ACC112 (cell line): ENCODE results near the gene MAD1L1.

Experiments
- H2AFZ ChIP-seq: fragments of 200-600 bp; sonication (generic); one replicate; pipeline ENCODE4 v1.6.0; 2017; ENCODE audit warnings: antibody characterized with exemption, low read length; ENCODE audit not compliant: unreplicated experiment
- H3K27ac ChIP-seq: fragments of 200-600 bp; sonication (generic); 2 replicates; pipeline ENCODE4 v1.5.1; 2014; ENCODE audit warnings: low read depth, mild to moderate bottlenecking, antibody characterized with exemption, low read length, moderate library complexity
- H3K27me3 ChIP-seq: fragments of 200-600 bp; sonication (generic); 2 replicates; pipeline ENCODE4 v1.6.1; 2014; ENCODE audit warnings: mild to moderate bottlenecking, antibody characterized with exemption, low read length, moderate library complexity, mixed read lengths; ENCODE audit not compliant: insufficient read depth
- H3K36me3 ChIP-seq: fragments of 200-600 bp; sonication (generic); 2 replicates; pipeline ENCODE4 v1.6.1; 2016; ENCODE audit warnings: mild to moderate bottlenecking, antibody characterized with exemption, low read length, moderate library complexity, mixed read lengths; ENCODE audit not compliant: insufficient read depth
- H3K4me1 ChIP-seq: fragments of 200-600 bp; sonication (generic); one replicate; pipeline ENCODE4 v1.6.1; 2016; ENCODE audit warnings: low read length, mixed read lengths; ENCODE audit not compliant: insufficient read depth, unreplicated experiment, control insufficient read depth
- H3K4me3 ChIP-seq: fragments of 200-600 bp; sonication (generic); 2 replicates; pipeline ENCODE4 v1.5.1; 2014; ENCODE audit warnings: mild to moderate bottlenecking, low read depth, low read length
- H3K79me2 ChIP-seq: fragments of 200-600 bp; sonication (generic); one replicate; pipeline ENCODE4 v1.6.0; 2016; ENCODE audit warnings: low read length; ENCODE audit not compliant: control insufficient read depth, unreplicated experiment, insufficient read depth

The MAD1L1 gene

DNA sequence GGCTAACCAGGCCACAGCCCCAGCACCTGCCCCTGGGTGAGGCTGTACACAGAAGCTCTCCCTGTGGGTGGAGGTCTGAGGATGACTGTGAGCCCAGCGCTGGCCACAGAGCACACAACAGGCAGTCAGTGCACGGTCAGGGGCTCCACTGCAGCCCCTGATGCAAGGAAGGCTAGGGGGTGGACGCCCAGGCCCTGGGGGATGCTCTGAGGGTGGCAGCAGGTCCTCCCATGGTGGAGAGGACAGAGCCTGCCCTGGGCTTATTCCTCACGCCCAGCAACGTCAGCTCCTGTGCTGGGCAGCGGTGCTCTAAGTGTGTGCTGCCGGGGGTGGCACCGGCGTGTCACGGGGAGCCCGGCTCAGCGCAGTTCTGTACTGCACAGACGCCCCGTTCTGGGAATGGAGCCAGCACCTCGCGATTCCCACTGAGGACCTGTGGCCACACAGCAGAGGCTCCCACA is 223.2 kb downstream of the MAD1L1 start:
- Histone ChIP-seq H3K79me2 (no peaks in the 10 kb centered on the region), H2AFZ (no peak overlapping the region), H3K36me3 (no peaks in the 10 kb centered on the region), H3K27me3 (no peaks in the 10 kb centered on the region), H3K4me3 (no peak overlapping the region), H3K4me1 (no peaks in the 10 kb centered on the region), H3K27ac (no peak overlapping the region)

DNA sequence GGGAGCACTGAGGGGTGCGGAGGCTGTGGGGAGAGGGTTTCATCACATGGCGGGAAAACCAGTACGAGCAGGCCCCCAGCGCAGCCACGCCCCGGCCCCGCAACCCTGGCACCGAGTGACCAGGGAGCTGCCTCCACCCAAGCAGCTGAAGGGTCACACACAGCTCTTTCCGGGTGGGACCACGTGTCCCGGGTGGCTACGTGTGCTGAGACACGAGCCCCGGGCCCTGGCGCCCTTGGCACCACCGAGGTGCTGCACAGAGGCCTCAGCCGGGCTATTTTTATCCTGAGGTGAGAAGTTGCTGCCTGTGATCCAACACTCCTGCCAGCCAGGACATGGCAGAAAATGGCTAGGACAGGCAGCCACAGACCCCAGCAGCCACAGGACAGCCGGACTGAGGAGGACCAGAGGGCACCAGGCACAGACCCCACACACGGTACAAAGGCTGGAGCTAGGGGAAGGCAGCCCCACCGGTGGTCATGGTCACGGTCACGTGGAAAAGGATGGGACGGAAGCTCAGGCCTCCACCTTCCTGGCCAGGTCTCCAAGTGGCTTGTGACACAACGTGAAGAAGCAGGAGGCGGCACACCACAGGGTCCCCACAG is 223.7 kb downstream of the MAD1L1 start:
- Histone ChIP-seq H2AFZ (no peak overlapping the region), H3K27me3 (no peaks in the 10 kb centered on the region), H3K27ac (no peak overlapping the region), H3K79me2 (no peaks in the 10 kb centered on the region), H3K4me3 (no peak overlapping the region), H3K4me1 (no peaks in the 10 kb centered on the region), H3K36me3 (no peaks in the 10 kb centered on the region)

DNA sequence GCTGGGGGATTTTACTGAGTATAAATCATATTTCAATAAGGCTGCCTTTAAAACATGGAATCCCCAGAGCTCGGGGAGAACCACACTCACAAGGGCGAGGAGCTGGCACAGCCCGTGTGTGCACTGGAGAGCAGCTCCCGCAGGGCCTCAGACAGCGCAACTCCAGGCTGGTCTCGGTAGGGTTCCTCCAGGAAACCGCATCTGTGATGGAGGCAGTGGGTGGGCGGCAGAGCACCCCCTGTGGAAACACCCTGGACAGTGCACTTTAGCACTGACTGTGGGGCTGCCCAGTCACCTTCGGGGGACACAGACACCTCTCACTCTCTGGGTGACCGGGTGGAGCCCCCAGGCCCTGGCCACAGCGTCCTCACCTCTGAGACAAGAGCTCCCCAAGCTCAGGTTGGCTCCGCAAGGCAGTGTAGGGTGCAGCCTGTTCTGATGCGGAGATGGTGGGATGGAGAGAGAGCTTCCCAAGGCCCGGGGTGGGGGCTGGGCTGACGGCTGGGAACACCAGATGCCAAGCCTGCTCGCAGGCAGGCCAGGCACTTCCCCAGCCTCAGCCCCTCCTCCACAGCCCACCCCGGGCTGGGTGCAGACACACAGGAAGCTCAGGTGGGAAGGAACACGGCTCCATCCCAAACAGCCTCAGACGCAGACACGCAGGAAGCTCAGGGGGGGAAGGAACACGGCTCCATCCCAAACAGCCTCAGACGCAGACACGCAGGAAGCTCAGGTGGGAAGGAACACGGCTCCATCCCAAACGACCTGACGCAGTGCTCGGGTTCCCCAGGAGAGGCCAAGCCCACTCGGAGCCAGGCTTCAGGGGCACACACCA is 224.4 kb downstream of the MAD1L1 start:
- Histone ChIP-seq H3K27ac (no peak overlapping the region), H3K36me3 (no peaks in the 10 kb centered on the region), H3K4me1 (no peaks in the 10 kb centered on the region), H2AFZ (no peak overlapping the region), H3K4me3 (no peak overlapping the region), H3K27me3 (no peaks in the 10 kb centered on the region), H3K79me2 (no peaks in the 10 kb centered on the region)

DNA sequence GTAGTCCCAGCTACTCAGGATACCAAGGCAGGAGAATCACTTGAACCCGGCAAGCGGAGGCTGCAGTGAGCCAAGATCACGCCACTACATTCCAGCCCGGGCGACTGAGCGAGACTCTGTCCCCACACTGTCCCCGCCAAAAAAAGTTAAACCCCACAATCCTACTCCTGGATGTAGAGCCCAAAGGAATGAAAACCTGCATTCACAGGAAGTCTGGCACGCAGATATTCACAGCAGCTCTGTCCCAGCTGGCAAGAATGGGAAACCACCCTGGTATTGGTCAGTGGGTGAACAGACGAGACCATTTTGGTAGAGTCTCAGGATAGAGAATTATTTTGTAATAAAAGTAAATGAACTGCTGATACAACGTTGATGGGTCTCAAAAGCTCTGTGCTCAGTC is 225.2 kb downstream of the MAD1L1 start:
- H3K79me2 ChIP-seq: no peaks in the 10 kb centered on the region
- no peaks in the 10 kb centered on the region for H3K4me1 ChIP-seq
- no peaks in the 10 kb centered on the region for H3K36me3 ChIP-seq
- no peak overlapping the region for H3K4me3 ChIP-seq
- H3K27me3 ChIP-seq: no peaks in the 10 kb centered on the region
- no peak overlapping the region for H2AFZ ChIP-seq
- no peak overlapping the region for H3K27ac ChIP-seq

DNA sequence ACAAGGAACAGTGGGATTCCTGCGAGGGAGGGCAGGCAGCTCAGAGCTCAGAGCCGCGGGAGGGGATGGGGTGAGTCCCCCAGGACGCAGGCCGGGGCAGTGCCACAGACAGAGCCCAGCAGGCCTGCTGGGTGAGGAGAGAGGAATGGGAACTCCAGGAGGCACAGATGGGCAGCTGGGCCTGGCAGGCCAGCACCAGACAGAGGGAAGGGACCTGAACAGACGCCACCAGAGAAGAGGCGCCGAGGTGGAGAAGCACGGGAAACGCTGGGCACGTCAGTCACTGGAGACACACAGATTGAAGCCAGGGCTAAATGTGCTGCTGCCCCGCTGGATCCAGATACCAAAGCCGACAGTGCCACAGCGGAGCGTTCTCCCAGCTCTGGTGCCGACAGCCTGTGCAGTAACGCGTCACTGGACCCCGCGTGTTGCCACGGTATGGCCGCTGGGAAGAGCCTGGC is 225.8 kb downstream of the MAD1L1 start:
- H3K4me1 ChIP-seq: no peaks in the 10 kb centered on the region
- H2AFZ ChIP-seq: no peak overlapping the region
- H3K4me3 ChIP-seq: no peak overlapping the region
- H3K27me3 ChIP-seq: no peaks in the 10 kb centered on the region
- no peaks in the 10 kb centered on the region for H3K36me3 ChIP-seq
- H3K79me2 ChIP-seq: no peaks in the 10 kb centered on the region
- H3K27ac ChIP-seq: no peak overlapping the region

DNA sequence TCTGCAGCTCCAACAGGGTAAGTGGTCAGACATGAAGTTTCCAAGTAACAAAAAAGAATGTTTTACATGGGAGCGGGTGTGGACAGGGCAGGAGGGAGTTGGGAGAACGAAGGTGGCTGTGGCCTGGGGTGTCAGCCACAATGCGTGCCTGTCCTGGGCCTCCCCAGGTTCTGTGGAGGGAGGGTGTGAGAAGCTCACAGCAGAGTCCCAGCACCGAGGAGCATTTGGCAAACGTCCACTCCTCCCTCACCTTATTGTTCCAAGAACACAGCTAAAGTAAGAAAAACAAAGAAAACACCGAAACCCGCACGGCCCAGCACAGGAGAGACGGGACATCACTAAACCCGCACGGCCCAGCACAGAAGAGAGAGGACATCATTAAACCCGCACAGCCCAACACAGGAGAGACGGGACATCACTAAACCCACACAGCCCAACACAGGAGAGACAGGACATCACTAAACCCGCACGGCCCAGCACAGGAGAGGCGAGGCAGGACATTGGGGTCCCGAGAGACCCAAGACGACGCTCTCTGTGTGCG is 226.4 kb downstream of the MAD1L1 start:
- H3K27me3 ChIP-seq: no peaks in the 10 kb centered on the region
- no peak overlapping the region for H2AFZ ChIP-seq
- no peaks in the 10 kb centered on the region for H3K36me3 ChIP-seq
- no peaks in the 10 kb centered on the region for H3K4me1 ChIP-seq
- no peak overlapping the region for H3K4me3 ChIP-seq
- no peak overlapping the region for H3K27ac ChIP-seq
- no peaks in the 10 kb centered on the region for H3K79me2 ChIP-seq

DNA sequence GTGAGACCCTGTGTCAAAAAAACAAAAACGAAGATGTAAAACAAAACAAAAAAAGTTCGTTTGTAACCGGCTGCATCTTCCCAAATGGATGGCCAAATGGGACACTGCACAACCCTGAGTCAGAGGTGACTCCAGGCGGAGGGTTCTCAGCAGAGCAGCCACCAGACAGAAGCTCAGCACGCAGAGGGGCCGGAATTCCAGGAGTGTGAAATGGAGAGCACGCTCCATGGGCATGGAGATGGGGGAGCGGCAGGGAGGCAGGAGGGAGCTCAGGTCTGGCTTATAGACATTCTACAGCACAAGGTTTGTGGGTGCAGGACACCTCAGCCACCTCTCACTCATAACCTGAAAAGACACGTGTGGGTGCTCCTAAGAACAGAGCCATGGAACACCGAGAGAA is 227.0 kb downstream of the MAD1L1 start:
- no peaks in the 10 kb centered on the region for H3K36me3 ChIP-seq
- no peaks in the 10 kb centered on the region for H3K27me3 ChIP-seq
- no peaks in the 10 kb centered on the region for H3K79me2 ChIP-seq
- H2AFZ ChIP-seq: no peak overlapping the region
- H3K4me3 ChIP-seq: no peak overlapping the region
- no peak overlapping the region for H3K27ac ChIP-seq
- H3K4me1 ChIP-seq: no peaks in the 10 kb centered on the region

DNA sequence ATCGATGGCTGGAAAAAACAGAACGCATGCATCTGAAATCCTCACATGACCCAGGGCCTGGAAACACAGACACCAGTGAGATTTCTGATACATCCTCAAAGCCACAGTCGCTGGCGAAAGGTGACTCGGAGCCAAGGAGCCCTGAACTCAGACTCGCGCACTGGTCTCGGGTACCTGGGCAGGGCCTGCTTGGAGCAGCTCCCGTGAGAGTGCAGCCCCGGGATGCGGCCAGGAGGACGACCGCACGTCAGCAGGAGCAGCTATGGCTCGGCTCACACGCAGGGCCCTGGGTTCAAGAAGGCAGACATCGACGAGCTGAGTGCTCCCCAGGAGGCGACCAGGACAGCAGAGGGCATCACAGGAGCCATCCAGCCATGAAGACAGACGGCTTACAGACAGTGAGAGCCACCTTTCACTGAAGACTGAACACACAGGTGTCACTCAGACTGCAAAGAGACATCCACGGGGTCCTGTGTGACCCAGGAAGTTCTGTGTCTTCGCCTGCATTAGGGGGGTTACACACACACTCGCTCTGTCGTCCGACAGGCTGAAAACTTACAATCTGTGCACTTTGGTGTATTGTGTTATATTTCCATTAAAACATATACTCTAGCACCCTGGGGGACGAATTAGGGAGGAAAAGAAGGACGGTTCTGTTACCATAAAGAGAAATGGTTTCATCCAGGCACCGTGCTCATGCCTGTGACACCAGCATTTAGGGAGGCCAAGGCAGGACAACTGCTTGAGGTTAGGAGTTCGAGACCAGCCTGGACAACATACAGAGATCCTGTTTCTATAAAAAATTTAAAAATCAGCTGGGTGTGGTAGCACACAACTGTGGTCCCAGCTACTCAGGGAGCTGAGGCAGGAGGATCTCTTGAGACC is 227.7 kb downstream of the MAD1L1 start:
- H3K4me3 ChIP-seq: no peak overlapping the region
- H3K36me3 ChIP-seq: no peaks in the 10 kb centered on the region
- no peaks in the 10 kb centered on the region for H3K27me3 ChIP-seq
- no peak overlapping the region for H3K27ac ChIP-seq
- no peaks in the 10 kb centered on the region for H3K79me2 ChIP-seq
- H3K4me1 ChIP-seq: no peaks in the 10 kb centered on the region
- H2AFZ ChIP-seq: no peak overlapping the region

DNA sequence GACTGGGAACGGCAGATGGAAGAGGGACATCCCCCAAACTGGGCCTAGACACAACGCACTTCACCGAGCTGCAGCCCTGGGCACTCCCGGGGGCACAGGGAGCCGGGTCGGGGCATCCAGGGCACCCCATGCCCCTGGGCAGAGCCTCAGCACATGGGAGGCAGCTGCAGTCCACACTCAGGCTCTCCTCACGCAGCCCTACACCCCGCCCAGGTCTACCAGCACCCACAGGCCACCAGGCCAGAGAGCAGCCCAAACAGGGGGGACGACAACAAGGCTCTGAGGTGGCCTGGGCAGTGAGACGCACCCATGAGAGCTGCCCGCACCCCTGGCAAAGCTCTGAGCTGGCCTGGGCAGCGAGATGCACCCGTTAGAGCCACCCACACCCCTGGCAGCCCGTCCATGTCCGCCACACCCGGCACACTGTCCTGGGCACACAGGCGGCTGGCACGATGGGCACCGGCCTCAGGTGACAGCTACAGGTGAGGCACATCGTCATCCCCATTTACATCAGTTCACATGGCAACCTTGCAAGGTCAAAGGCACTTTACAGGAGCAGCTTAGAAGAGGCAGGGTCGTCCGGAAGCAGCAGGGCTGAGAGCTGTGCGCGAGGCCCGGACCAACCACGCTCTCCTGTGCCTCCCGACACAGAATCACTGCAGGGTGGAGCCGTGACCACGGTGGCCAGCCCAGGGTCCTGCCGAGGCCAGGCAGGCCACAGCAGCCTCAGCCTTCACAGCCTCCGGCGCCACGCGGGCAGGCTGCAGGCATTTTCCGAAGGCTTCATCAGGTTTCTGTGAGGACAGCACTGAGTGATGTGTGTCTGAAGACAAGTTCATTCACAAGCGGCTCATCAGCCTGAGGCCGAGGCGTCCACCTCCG is 228.6 kb downstream of the MAD1L1 start:
- H2AFZ ChIP-seq: no peak overlapping the region
- H3K4me3 ChIP-seq: no peak overlapping the region
- no peaks in the 10 kb centered on the region for H3K27me3 ChIP-seq
- no peaks in the 10 kb centered on the region for H3K36me3 ChIP-seq
- no peaks in the 10 kb centered on the region for H3K79me2 ChIP-seq
- H3K27ac ChIP-seq: no peak overlapping the region
- H3K4me1 ChIP-seq: no peaks in the 10 kb centered on the region
